ENCODE results near the gene WHRN. TPM values are rescaled to one million over a fixed set of nuclear protein-coding genes. Genes with fewer than 3 reads are reported as not detected.

WHRN gene
- total and polyA plus RNA-seq, 2 of the 8 experiments (the other 6 are each of a cell fraction or from before 2014, with no cell fraction given), result 4.4 to 7.7 TPM

DNA sequence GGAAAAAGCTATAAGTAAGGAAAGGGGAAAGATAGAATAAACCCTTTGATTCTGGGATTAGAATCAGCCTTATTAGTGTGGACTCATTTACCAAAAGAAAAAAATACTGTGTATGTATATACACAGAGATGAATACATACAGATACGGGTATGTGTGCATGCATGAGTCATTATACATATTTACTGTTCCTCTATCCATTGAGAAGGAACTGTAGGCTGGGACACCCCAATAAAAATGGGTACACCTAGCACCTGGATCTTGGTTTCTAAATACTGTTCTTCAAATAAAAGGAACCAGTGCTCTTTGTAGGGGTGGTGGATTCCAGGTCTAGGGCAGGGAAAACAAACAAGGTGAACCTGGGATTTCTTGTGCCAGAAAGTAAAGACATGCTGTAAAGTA, 48.3 kb downstream of the WHRN start:
- Histone ChIP-seq H2BK5ac (ENCODE audit: low read depth, low read length) (no peak overlapping the region), H3K9me3 (ENCODE audit: insufficient read depth in 2 of 2, low read depth in 1 of 2, low read length in 1 of 2) (no peaks in the 10 kb centered on the region), H2AK5ac (ENCODE audit: low read depth, low read length) (no peak overlapping the region), H2BK15ac (ENCODE audit: low read length) (no peak overlapping the region), H3K23me2 (ENCODE audit: low read depth, low read length) (no peaks in the 10 kb centered on the region), H3K4me2 (ENCODE audit: insufficient read depth in 1 of 2, low read depth in 2 of 2, low read length in 2 of 2) (no peak overlapping the region), H2BK120ac (replicated peaks; ENCODE audit: low read depth, low read length) (no peak overlapping the region), H3K18ac (ENCODE audit: extremely low read depth, low read length) (no peak overlapping the region), H4K8ac (ENCODE audit: extremely low read depth, insufficient read depth, low read length) (no peak overlapping the region), H3K79me1 (ENCODE audit: low read depth, low read length) (no peaks in the 10 kb centered on the region), H4K91ac (replicated peaks; ENCODE audit: insufficient read length, low read length) (no peak overlapping the region), H2BK12ac (ENCODE audit: low read depth, low read length) (no peak overlapping the region), H3K36me3 (ENCODE audit: control insufficient read depth in 2 of 4, insufficient read depth in 4 of 4, low read length in 3 of 4) (no peaks in the 10 kb centered on the region), H2AFZ (ENCODE audit: low read length) (no peak overlapping the region), H3K4me3 (ENCODE audit: extremely low read depth in 1 of 4, insufficient read depth in 2 of 4, low read depth in 3 of 4, low read length in 4 of 4) (no peak overlapping the region), H4K20me1 (replicated peaks in 1 of 2; ENCODE audit: control insufficient read depth in 1 of 2, insufficient read depth in 2 of 2, low read length in 2 of 2) (peaks cover 0 to 1% of the 10 kb centered on the region in 2 experiments), H3K9ac (replicated peaks in 1 of 4; ENCODE audit: extremely low read depth in 1 of 4, low read depth in 3 of 4, low read length in 3 of 4) (no peak overlapping the region), H2BK20ac (ENCODE audit: low read length) (no peak overlapping the region), H3K23ac (ENCODE audit: insufficient read length) (no peak overlapping the region), H4K5ac (ENCODE audit: insufficient read length, low read depth, low read length) (no peak overlapping the region), H3K14ac (ENCODE audit: insufficient read length) (no peak overlapping the region), H3K79me2 (ENCODE audit: control insufficient read depth in 1 of 2, insufficient read depth in 2 of 2, low read length in 2 of 2) (no peaks in the 10 kb centered on the region), H3K27me3 (replicated peaks in 1 of 4; ENCODE audit: control insufficient read depth in 3 of 4, extremely low read depth in 1 of 4, insufficient read depth in 3 of 4, low read length in 3 of 4) (no peaks in the 10 kb centered on the region), H3K4ac (replicated peaks; ENCODE audit: insufficient read length, low read depth, low read length) (no peak overlapping the region), H3K27ac (ENCODE audit: low read depth, low read length) (no peak overlapping the region), H3K4me1 (replicated peaks in 1 of 4; ENCODE audit: control insufficient read depth in 3 of 4, insufficient read depth in 4 of 4, low read length in 3 of 4) (peaks cover 5 to 13% (median 9%) of the 10 kb centered on the region in 4 experiments; a peak in 5 of 7 replicates), H3K56ac (replicated peaks; ENCODE audit: insufficient read length, low read depth, low read length) (no peak overlapping the region)
- WGBS, 2 experiments (ENCODE audit: extremely low coverage in 1 of 2, insufficient coverage in 1 of 2, insufficient read length in 1 of 2, insufficient replicate concordance in 2 of 2, low coverage in 1 of 2, low lambda C conversion rate in 2 of 2, missing lambda C conversion rate in 1 of 2), result 87% methylated on average over 1 of the region's 1 CpG; no CpG with 5 or more reads in 1 of the 2 experiments
- no peak for DNase-seq (ENCODE audit: low read depth in 1 of 2, low spot score in 2 of 2)
- TF ChIP-seq RFX5 (IDR thresholded peaks at IDR 0.05; ENCODE audit: borderline replicate concordance, low read depth, low read length), result no peak
- no peak for TF ChIP-seq EP300 (IDR thresholded peaks at IDR 0.05; ENCODE audit: borderline replicate concordance in 1 of 2, low read depth in 2 of 2, low read length in 2 of 2)
- TF ChIP-seq CBX8 (IDR thresholded peaks at IDR 0.05; ENCODE audit: borderline replicate concordance, low read depth, low read length), result no peak
- no peak for TF ChIP-seq RNF2 (IDR thresholded peaks at IDR 0.05; ENCODE audit: borderline replicate concordance, low read depth, low read length, missing control alignments, poor library complexity, severe bottlenecking)
- TF ChIP-seq SP1 (IDR thresholded peaks at IDR 0.05; ENCODE audit: low read depth, low read length), result no peak
- no peak for TF ChIP-seq POLR2A (IDR thresholded peaks at IDR 0.05; ENCODE audit: control extremely low read depth in 1 of 2, low read depth in 2 of 2, low read length in 2 of 2)
- no peak for TF ChIP-seq BACH1 (IDR thresholded peaks at IDR 0.05; ENCODE audit: low read length)
- POLR2A ChIA-PET (ENCODE audit: partially characterized antibody), result no interaction called here
- FAIRE-seq, result no peak
- CTCF ChIA-PET (ENCODE audit: partially characterized antibody), result interaction anchor here (0.6 to 1.1 kb wide), 4 partner anchors 11 to 454 kb away, joined by 3 to 5 read pairs (median 4); no protein-coding TSS in a partner anchor

Measured in H1 (cell line).